Kidney epithelial cell (primary cell): ENCODE data around the gene RFX8. TPM values are rescaled to one million over a fixed set of nuclear protein-coding genes. Genes with fewer than 3 reads are reported as not detected.

ENCODE experiments used
- DNase-seq: peaks from one replicate; pipeline ENCODE4 v3.0.0-alpha.2; 2010; ENCODE audit warnings: low read depth
- H3K27me3 ChIP-seq: 2 replicates; pipeline ENCODE4 v1.6.0; 2011; ENCODE audit warnings: low read length; ENCODE audit not compliant: control insufficient read depth, insufficient read depth
- H3K36me3 ChIP-seq: 2 replicates; pipeline ENCODE4 v1.5.1; 2011; ENCODE audit warnings: low read length; ENCODE audit not compliant: control insufficient read depth, insufficient read depth
- H3K4me3 ChIP-seq: 2 replicates; pipeline ENCODE4 v1.5.1; 2011; ENCODE audit warnings: low read depth, mild to moderate bottlenecking, control low read depth, low read length
- CTCF ChIP-seq: IDR thresholded peaks from 2 replicates; pipeline ENCODE4 v1.5.1; 2011; ENCODE audit warnings: mild to moderate bottlenecking, moderate library complexity, low read length, control low read depth, inconsistent platforms; ENCODE audit not compliant: insufficient read depth, poor library complexity, severe bottlenecking
- total RNA-seq: library from RNA; depleted of rRNA; stranded (reverse); fragments of >200 nt; gene quantifications from 2 replicates; pipeline ENCODE4 v1.2.3, GENCODE V29; 2015

The RFX8 gene
- total RNA-seq, 1 donor from 2014 or later: 0.25 TPM

GRCh38 chr2:101429453-101429852 lies 45.5 kb downstream of the RFX8 start:
- H3K36me3 ChIP-seq: no peaks in the 10 kb centered on the region
- no peak for DNase-seq
- no peak for TF ChIP-seq CTCF
- no peaks in the 10 kb centered on the region for H3K27me3 ChIP-seq
- no peak overlapping the region for H3K4me3 ChIP-seq

- Histone ChIP-seq H3K36me3 (no peaks in the 10 kb centered on the region), H3K27me3 (no peaks in the 10 kb centered on the region), H3K4me3 (no peak overlapping the region)
- TF ChIP-seq CTCF: no peak
- DNase-seq: no peak
These were observed 46.3 kb downstream of the RFX8 start for GRCh38 chr2:101428422-101429176.

DNA sequence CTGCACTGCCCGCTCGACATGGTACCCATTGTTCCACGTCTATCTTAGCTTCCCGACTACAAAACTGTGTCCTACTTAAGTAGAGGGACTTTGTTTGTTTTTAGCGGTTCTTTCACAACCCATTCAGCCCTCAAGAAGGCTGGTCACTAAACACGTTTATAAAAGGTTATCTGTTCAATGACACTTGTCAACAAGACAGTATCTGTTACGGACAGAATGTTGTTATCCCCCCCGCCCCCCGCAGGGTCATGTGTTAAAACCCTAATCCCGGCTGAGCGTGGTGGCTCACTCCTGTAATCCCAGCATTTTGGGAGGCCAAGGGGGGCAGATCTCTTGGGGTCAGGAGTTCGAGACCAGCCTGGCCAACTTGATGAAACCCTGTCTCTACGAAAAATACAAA lies 47.2 kb downstream of the RFX8 start:
- DNase-seq: no peak
- no peak overlapping the region for H3K4me3 ChIP-seq
- no peaks in the 10 kb centered on the region for H3K27me3 ChIP-seq
- no peaks in the 10 kb centered on the region for H3K36me3 ChIP-seq
- no peak for TF ChIP-seq CTCF

DNA sequence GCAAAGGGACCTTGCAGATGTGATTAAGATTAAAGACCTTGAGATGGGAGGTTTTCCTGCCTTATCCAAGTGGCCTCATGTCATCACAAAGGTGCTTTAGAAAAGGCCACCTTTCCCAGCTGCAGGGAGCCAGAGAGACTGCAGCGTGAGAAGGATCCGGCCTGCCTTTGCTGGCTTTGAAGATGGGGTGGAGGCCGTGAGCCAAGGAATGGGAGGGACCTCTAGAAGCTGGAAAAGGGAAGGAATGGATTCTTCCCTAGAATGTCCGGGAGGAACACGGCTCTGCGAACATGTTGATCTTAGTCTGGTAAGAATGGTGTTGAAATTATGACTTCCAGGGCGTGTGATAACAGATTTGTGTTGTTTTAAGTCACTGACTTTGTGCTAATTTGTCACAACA lies 47.7 kb downstream of the RFX8 start:
- H3K4me3 ChIP-seq: no peak overlapping the region
- no peaks in the 10 kb centered on the region for H3K27me3 ChIP-seq
- TF ChIP-seq CTCF: no peak
- no peak for DNase-seq
- H3K36me3 ChIP-seq: no peaks in the 10 kb centered on the region

- H3K27me3 ChIP-seq: no peaks in the 10 kb centered on the region
- no peak overlapping the region for H3K4me3 ChIP-seq
- no peak for DNase-seq
- no peaks in the 10 kb centered on the region for H3K36me3 ChIP-seq
- TF ChIP-seq CTCF: no peak
These were observed 48.1 kb downstream of the RFX8 start for GRCh38 chr2:101426822-101427221.

- no peak overlapping the region for H3K4me3 ChIP-seq
- DNase-seq: no peak
- H3K27me3 ChIP-seq: no peaks in the 10 kb centered on the region
- no peaks in the 10 kb centered on the region for H3K36me3 ChIP-seq
- TF ChIP-seq CTCF: no peak
These were observed 54.3 kb downstream of the RFX8 start for GRCh38 chr2:101420623-101421022.
